ELR (cell line): ENCODE measurements around the gene ZNF594.
"Not testable (repeated sequence)": the region's sequence is repeated elsewhere in the genome, so short reads cannot be mapped to it uniquely, and the experiment has no call there.

Experiments used
- DNase-seq: peaks from one replicate; pipeline ENCODE4 v3.0.0-alpha.2; 2015; ENCODE audit warnings: low read depth

Gene ZNF594

GRCh38 chr17:5136580-5137412 is 54.9 kb downstream of the ZNF594 start:
- DNase-seq = not testable (repeated sequence)

- no peak for DNase-seq
These were observed 55.7 kb downstream of the ZNF594 start for GRCh38 chr17:5135726-5136579.

- not testable (repeated sequence) for DNase-seq
These were observed 56.4 kb downstream of the ZNF594 start for GRCh38 chr17:5135131-5135712.

- DNase-seq = not testable (repeated sequence)
These were observed 57.1 kb downstream of the ZNF594 start for GRCh38 chr17:5134571-5134970.

- DNase-seq = not testable (repeated sequence)
These were observed 57.7 kb downstream of the ZNF594 start for GRCh38 chr17:5133961-5134360.

- DNase-seq = no peak
These were observed 58.4 kb downstream of the ZNF594 start for GRCh38 chr17:5133311-5133710.

GRCh38 chr17:5132503-5133225 is 59.0 kb downstream of the ZNF594 start:
- not testable (repeated sequence) for DNase-seq

GRCh38 chr17:5131799-5132502 is 59.7 kb downstream of the ZNF594 start:
- DNase-seq = not testable (repeated sequence)

GRCh38 chr17:5131146-5131715 is 60.4 kb downstream of the ZNF594 start:
- DNase-seq = no peak

- DNase-seq = not testable (repeated sequence)
These were observed 61.0 kb downstream of the ZNF594 start for GRCh38 chr17:5130687-5131086.

GRCh38 chr17:5130261-5130660 is 61.4 kb downstream of the ZNF594 start:
- not testable (repeated sequence) for DNase-seq

- not testable (repeated sequence) for DNase-seq
These were observed 61.9 kb downstream of the ZNF594 start for GRCh38 chr17:5129770-5130169.
